ENCODE results near the gene ABCA5.
"Not testable (repeated sequence)": the region's sequence is repeated elsewhere in the genome, so short reads cannot be mapped to it uniquely, and the experiment has no call there.

Gene ABCA5

GRCh38 chr17:69198238-69198637 is 128.7 kb downstream of the ABCA5 start:
- DNase-seq (ENCODE audit: low read depth): no peak

GRCh38 chr17:69196105-69196653 is 130.8 kb downstream of the ABCA5 start:
- DNase-seq (ENCODE audit: low read depth): not testable (repeated sequence)

Measured in GM04504 (cell line).